ENCODE measurements around the gene IGFLR1. TPM values are rescaled to one million over a fixed set of nuclear protein-coding genes. Genes with fewer than 3 reads are reported as not detected.

The IGFLR1 gene
- total RNA-seq, 1 experiment from 2014 or later: 9.9 TPM

- 0 out of 2 replicates have a peak, but pooled peaks have one; percentile 38 for TF ChIP-seq FOXK1 (CRISPR knock-in tag; IDR thresholded peaks at IDR 0.05)
- 0 out of 2 replicates have a peak, but pooled peaks have one; percentile 61 for TF ChIP-seq NR3C1 (CRISPR knock-in tag; conservative IDR thresholded peaks at IDR 0.05; ENCODE audit: low read depth)
These were observed 42.5 kb upstream of the IGFLR1 start (continued) for GRCh38 chr19:35784503-35785338.

DNA sequence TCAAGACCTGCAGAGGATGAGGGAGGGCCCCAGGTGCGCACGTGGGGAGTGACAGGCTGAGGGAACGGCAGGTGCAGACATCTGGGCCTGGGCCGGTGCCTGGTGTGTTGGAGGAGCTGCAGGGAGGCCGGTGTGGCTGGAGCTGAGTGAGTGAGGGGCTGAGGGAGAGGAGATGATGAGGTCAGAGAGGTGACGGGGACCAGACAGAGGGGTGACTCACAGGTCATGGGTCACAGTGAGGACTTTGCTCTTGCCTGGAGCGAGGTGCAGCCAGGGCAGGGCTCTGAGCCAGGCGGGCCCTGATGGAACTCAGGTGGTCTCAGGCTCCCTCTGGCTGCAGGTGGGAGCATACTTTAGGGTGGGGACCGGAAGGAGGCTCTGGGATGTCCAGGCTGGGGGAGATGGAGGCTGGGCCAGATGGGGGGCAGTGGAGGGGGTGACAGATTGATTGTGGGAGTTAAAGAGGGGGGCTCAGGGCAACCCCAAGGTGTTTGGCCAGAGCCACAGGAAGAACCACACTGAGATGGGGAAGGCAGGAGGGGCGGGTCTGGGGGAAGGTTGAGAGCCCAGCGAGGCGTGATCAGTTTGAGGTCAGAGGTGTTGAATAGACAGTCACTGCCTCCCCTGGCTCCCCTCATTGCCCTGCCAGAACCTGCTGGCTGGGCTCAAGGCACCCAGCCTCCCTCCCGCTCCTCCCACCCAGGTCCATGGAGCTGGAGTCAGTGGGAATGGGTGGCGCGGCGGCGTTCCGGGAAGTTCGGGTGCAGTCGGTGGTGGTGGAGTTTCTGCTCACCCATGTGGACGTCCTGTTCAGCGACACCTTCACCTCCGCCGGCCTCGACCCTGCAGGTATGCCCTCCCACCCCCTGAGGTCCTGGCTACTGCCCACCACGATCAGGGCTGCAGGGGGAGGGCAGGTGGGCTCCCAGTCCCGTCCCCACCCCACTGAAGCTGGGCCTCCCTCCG is 41.5 kb upstream of the IGFLR1 start:
- Mint-ChIP-seq H3K36me3 (no peaks in the 10 kb centered on the region), H3K27me3 (ENCODE audit: low read depth) (no peaks in the 10 kb centered on the region), H3K4me1 (peaks cover 29% of the 10 kb centered on the region), H3K9me3 (no peaks in the 10 kb centered on the region), H3K4me3 (peak overlapping the region; percentile 65), H3K27ac (peak overlapping the region; percentile 5; the same call in 1 of the 2 replicates)
- DNase-seq (ENCODE audit: low spot score) (peak; percentile 64), ATAC-seq (peak; percentile 39)
- ChIA-PET CTCF (interaction anchor here (0.6 to 2.8 kb wide), 55 partner anchors 8 to 327 kb away, joined by 3 to 41 read pairs (median 7); partner anchors contain the start of genes APLP1, ARHGAP33, HAUS5 and HSPB6), POLR2A (interaction anchor here (0.7 to 1.6 kb wide), 7 partner anchors 26 to 226 kb away, joined by 3 to 10 read pairs (median 3); partner anchors contain the start of genes COX6B1, HSPB6, IGFLR1 and PROSER3)
- TF ChIP-seq TCF7 (CRISPR knock-in tag; IDR thresholded peaks at IDR 0.05; ENCODE audit: low read depth) (no peak), FOXP4 (CRISPR knock-in tag; IDR thresholded peaks at IDR 0.05) (no peak), MYBL2 (CRISPR knock-in tag; IDR thresholded peaks at IDR 0.05) (no peak), FOXP1 (CRISPR knock-in tag; IDR thresholded peaks at IDR 0.05; ENCODE audit: borderline replicate concordance) (no peak), RELA (CRISPR knock-in tag; IDR thresholded peaks at IDR 0.05; ENCODE audit: borderline replicate concordance) (no peak), GABPB1 (CRISPR knock-in tag; IDR thresholded peaks at IDR 0.05) (no peak), ZNF396 (CRISPR knock-in tag; IDR thresholded peaks at IDR 0.05; ENCODE audit: borderline replicate concordance) (no peak), ZNF281 (CRISPR knock-in tag; IDR thresholded peaks at IDR 0.05) (no peak), NFE2L1 (CRISPR knock-in tag; IDR thresholded peaks at IDR 0.05) (no peak), NFATC4 (CRISPR knock-in tag; IDR thresholded peaks at IDR 0.05) (no peak), AFF4 (CRISPR knock-in tag; IDR thresholded peaks at IDR 0.05; ENCODE audit: borderline replicate concordance) (no peak), ETV6 (CRISPR knock-in tag; IDR thresholded peaks at IDR 0.05) (no peak), CTCF (IDR thresholded peaks at IDR 0.05) (no peak), CBFB (CRISPR knock-in tag; IDR thresholded peaks at IDR 0.05; ENCODE audit: low read depth) (no peak), E2F5 (CRISPR knock-in tag; IDR thresholded peaks at IDR 0.05) (no peak), SP1 (CRISPR knock-in tag; conservative IDR thresholded peaks at IDR 0.05) (no peak)
- TF ChIP-seq, protein P1, sequence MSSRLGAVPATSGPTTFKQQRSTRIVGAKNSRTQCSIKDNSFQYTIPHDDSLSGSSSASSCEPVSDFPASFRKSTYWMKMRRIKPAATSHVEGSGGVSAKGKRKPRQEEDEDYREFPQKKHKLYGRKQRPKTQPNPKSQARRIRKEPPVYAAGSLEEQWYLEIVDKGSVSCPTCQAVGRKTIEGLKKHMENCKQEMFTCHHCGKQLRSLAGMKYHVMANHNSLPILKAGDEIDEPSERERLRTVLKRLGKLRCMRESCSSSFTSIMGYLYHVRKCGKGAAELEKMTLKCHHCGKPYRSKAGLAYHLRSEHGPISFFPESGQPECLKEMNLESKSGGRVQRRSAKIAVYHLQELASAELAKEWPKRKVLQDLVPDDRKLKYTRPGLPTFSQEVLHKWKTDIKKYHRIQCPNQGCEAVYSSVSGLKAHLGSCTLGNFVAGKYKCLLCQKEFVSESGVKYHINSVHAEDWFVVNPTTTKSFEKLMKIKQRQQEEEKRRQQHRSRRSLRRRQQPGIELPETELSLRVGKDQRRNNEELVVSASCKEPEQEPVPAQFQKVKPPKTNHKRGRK (CRISPR knock-in tag; IDR thresholded peaks at IDR 0.05; ENCODE audit: borderline replicate concordance): no peak
